ENCODE results near the gene TNFAIP8.
A peak's percentile ranks its signal among the peaks of the same experiment; 100 is the strongest.

The TNFAIP8 gene

GRCh38 chr5:119313658-119314605 lies 41.9 kb upstream of the TNFAIP8 start:
- TF ChIP-seq, protein P1, sequence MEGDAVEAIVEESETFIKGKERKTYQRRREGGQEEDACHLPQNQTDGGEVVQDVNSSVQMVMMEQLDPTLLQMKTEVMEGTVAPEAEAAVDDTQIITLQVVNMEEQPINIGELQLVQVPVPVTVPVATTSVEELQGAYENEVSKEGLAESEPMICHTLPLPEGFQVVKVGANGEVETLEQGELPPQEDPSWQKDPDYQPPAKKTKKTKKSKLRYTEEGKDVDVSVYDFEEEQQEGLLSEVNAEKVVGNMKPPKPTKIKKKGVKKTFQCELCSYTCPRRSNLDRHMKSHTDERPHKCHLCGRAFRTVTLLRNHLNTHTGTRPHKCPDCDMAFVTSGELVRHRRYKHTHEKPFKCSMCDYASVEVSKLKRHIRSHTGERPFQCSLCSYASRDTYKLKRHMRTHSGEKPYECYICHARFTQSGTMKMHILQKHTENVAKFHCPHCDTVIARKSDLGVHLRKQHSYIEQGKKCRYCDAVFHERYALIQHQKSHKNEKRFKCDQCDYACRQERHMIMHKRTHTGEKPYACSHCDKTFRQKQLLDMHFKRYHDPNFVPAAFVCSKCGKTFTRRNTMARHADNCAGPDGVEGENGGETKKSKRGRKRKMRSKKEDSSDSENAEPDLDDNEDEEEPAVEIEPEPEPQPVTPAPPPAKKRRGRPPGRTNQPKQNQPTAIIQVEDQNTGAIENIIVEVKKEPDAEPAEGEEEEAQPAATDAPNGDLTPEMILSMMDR (IDR thresholded peaks at IDR 0.05; ENCODE audit: low read depth, low read length) = no peak
- no peak for DNase-seq (ENCODE audit: extremely low read depth, low read depth)

GRCh38 chr5:119315516-119315949 lies 40.3 kb upstream of the TNFAIP8 start:
- DNase-seq (ENCODE audit: extremely low read depth, low read depth) = no peak
- TF ChIP-seq, protein P1 (IDR thresholded peaks at IDR 0.05; ENCODE audit: low read depth, low read length) = peak; percentile 16

GRCh38 chr5:119316086-119316485 lies 39.7 kb upstream of the TNFAIP8 start:
- no peak for DNase-seq (ENCODE audit: extremely low read depth, low read depth)
- TF ChIP-seq, protein P1 (IDR thresholded peaks at IDR 0.05; ENCODE audit: low read depth, low read length) = no peak

DNA sequence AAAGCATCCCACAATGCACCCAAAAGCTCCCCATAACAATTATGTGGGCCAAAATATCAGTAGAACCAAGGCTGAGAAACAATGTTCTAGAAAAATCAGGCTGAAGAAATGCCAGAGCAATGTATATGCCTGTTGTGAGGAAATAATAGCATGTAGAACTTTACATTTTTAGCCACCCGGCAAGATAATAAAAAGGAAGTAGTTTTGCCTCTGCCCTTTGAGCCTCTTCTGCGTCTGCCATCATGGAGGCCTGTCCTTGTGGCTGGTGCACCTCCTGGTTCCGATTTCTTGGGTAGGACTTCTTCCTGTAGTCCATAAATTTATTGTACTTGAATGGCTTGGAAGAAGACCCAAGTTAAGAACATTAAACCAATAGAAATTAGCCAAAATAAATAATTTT lies 38.9 kb upstream of the TNFAIP8 start:
- TF ChIP-seq, protein P1 (IDR thresholded peaks at IDR 0.05; ENCODE audit: low read depth, low read length) = no peak

DNA sequence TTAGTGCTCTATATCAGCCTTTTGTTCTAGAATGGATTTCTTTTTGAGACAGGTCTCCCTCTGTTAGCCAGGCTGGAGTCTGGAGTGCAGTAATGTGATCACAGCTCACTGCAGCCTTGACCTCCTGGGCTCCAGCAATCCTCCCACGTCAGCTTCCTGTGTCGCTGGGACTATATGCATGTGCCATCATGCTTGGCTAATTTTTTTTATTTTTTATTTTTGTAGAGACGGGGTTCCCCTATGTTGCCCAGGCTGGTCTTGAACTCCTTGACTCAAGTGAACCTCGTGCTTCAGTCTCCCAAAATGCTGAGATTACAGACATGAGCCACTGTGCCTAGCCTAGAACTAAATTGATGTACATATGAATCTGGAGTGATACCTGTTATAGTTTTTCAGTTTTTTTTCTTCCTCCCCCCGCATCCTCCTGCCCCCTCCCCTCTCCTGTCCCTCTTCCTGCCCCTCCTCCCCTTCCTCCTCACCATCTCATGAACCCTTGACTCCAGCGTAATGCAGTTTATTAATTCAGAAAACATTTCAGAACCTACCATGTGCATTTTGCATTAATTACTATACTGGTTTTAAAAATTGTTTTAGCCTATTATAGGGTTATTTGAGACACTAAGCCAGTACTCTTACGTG lies 37.4 kb upstream of the TNFAIP8 start:
- no peak for DNase-seq (ENCODE audit: extremely low read depth, low read depth)
- TF ChIP-seq, protein P1 (IDR thresholded peaks at IDR 0.05; ENCODE audit: low read depth, low read length) = no peak

More for the DNA sequence above, 38.9 kb upstream of the TNFAIP8 start:
- no peak for DNase-seq (ENCODE audit: extremely low read depth, low read depth)

GRCh38 chr5:119319401-119319800 lies 36.4 kb upstream of the TNFAIP8 start:
- no peak for DNase-seq (ENCODE audit: extremely low read depth, low read depth)
- TF ChIP-seq, protein P1 (IDR thresholded peaks at IDR 0.05; ENCODE audit: low read depth, low read length) = no peak

DNA sequence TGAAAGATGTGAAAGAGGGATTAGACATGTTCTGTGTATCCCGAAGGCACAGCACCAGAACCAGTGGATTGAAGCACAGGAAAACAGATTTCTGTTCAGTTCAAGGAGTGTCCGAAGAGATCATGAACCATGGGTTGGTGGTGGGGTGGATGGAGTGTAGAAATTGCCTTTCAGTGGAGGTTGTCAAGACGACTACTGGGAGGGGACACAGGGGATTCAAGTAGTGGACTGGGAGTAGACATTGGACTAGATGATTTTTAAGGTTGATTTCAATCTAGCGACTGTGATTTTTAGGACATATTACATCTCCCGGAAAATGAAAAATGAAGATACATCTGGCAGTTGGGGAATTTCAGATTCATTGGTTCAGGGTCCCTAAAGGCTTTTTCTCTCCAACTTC lies 35.9 kb upstream of the TNFAIP8 start:
- DNase-seq (ENCODE audit: extremely low read depth, low read depth) = no peak
- TF ChIP-seq, protein P1 (IDR thresholded peaks at IDR 0.05; ENCODE audit: low read depth, low read length) = no peak

Data from AG09319 (cell line).